HL-60 (cell line): Measurements from ENCODE around the gene SEPTIN2.

Source experiments
- DNase-seq, 2 experiments: peaks; one replicate each; pipeline ENCODE4 v3.0.0-alpha.2; 2010 to 2020; ENCODE audit warnings: low read depth in 1 of 2, low spot score in 1 of 2
- H3K27ac ChIP-seq: fragments of 250-450 bp; sonication (Bioruptor Pico); replicated peaks from 2 replicates; pipeline ENCODE4 v1.5.1; 2020; ENCODE audit warnings: mild to moderate bottlenecking, moderate library complexity
- H3K27me3 ChIP-seq: fragments of 250-450 bp; sonication (Bioruptor Pico); 2 replicates; pipeline ENCODE4 v1.5.1; 2021; ENCODE audit warnings: mild to moderate bottlenecking, moderate library complexity; ENCODE audit not compliant: insufficient read depth, poor library complexity, severe bottlenecking
- H3K4me3 ChIP-seq: replicated peaks from 2 replicates; pipeline ENCODE4 v1.5.1; 2011; ENCODE audit warnings: mild to moderate bottlenecking, control low read depth, low read length; ENCODE audit not compliant: insufficient read depth
- GABPA ChIP-seq: IDR thresholded peaks from 2 replicates; pipeline ENCODE4 v1.6.1; 2012; ENCODE audit warnings: low read depth
- POLR2AphosphoS5 ChIP-seq: IDR thresholded peaks from 2 replicates; pipeline ENCODE4 v1.6.1; 2012; ENCODE audit warnings: low read depth
- SPI1 ChIP-seq: IDR thresholded peaks from 2 replicates; pipeline ENCODE4 v1.6.1; 2012; ENCODE audit warnings: low read depth, mild to moderate bottlenecking, borderline replicate concordance
- TF ChIP-seq, protein P1 (sequence below): IDR thresholded peaks from 2 replicates; pipeline ENCODE4 v1.6.1; 2012; ENCODE audit warnings: low read depth; ENCODE audit not compliant: insufficient replicate concordance
- TF ChIP-seq, protein P2 (sequence below): IDR thresholded peaks from one replicate; pipeline ENCODE4 v1.5.1; 2011; ENCODE audit warnings: low read length, control low read depth, inconsistent platforms; ENCODE audit not compliant: insufficient read depth

SEPTIN2 gene

DNA sequence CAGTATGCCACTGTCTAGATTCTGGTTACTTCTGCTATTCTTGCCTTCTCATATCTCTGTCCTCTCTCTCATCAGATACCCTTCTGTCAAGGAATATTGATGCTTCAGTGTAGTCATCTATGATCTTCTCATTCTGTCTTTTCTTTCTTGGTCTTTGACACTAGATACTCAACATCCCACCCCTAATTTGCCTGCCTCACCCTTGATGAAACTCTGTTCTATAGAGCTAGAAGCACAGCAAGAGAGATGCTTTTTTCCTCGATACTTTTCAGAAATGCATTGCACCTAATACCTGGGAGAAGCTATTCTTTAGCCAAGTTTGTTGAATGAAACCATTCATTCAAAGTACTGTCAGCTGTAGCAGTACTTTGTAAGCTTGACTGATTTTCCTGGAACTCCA lies 9.5 kb downstream of the SEPTIN2 start:
- DNase-seq, result no peak
- Histone ChIP-seq H3K27me3 (no peaks in the 10 kb centered on the region), H3K4me3 (no peak overlapping the region), H3K27ac (no peak overlapping the region)
- TF ChIP-seq GABPA (no peak), SPI1 (no peak), POLR2AphosphoS5 (no peak)
- TF ChIP-seq, protein P1, sequence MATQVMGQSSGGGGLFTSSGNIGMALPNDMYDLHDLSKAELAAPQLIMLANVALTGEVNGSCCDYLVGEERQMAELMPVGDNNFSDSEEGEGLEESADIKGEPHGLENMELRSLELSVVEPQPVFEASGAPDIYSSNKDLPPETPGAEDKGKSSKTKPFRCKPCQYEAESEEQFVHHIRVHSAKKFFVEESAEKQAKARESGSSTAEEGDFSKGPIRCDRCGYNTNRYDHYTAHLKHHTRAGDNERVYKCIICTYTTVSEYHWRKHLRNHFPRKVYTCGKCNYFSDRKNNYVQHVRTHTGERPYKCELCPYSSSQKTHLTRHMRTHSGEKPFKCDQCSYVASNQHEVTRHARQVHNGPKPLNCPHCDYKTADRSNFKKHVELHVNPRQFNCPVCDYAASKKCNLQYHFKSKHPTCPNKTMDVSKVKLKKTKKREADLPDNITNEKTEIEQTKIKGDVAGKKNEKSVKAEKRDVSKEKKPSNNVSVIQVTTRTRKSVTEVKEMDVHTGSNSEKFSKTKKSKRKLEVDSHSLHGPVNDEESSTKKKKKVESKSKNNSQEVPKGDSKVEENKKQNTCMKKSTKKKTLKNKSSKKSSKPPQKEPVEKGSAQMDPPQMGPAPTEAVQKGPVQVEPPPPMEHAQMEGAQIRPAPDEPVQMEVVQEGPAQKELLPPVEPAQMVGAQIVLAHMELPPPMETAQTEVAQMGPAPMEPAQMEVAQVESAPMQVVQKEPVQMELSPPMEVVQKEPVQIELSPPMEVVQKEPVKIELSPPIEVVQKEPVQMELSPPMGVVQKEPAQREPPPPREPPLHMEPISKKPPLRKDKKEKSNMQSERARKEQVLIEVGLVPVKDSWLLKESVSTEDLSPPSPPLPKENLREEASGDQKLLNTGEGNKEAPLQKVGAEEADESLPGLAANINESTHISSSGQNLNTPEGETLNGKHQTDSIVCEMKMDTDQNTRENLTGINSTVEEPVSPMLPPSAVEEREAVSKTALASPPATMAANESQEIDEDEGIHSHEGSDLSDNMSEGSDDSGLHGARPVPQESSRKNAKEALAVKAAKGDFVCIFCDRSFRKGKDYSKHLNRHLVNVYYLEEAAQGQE, result no peak
- TF ChIP-seq, protein P2, sequence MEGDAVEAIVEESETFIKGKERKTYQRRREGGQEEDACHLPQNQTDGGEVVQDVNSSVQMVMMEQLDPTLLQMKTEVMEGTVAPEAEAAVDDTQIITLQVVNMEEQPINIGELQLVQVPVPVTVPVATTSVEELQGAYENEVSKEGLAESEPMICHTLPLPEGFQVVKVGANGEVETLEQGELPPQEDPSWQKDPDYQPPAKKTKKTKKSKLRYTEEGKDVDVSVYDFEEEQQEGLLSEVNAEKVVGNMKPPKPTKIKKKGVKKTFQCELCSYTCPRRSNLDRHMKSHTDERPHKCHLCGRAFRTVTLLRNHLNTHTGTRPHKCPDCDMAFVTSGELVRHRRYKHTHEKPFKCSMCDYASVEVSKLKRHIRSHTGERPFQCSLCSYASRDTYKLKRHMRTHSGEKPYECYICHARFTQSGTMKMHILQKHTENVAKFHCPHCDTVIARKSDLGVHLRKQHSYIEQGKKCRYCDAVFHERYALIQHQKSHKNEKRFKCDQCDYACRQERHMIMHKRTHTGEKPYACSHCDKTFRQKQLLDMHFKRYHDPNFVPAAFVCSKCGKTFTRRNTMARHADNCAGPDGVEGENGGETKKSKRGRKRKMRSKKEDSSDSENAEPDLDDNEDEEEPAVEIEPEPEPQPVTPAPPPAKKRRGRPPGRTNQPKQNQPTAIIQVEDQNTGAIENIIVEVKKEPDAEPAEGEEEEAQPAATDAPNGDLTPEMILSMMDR, result no peak

- no peak for DNase-seq
- H3K27me3 ChIP-seq, result no peaks in the 10 kb centered on the region
- TF ChIP-seq, protein P1, result no peak
- no peak for TF ChIP-seq SPI1
- TF ChIP-seq, protein P2, result no peak
- TF ChIP-seq POLR2AphosphoS5, result no peak
- no peak for TF ChIP-seq GABPA
- H3K27ac ChIP-seq, result no peak overlapping the region
- no peak overlapping the region for H3K4me3 ChIP-seq
Measured at GRCh38 chr2:241329669-241330615, 14.2 kb downstream of the SEPTIN2 start.

DNA sequence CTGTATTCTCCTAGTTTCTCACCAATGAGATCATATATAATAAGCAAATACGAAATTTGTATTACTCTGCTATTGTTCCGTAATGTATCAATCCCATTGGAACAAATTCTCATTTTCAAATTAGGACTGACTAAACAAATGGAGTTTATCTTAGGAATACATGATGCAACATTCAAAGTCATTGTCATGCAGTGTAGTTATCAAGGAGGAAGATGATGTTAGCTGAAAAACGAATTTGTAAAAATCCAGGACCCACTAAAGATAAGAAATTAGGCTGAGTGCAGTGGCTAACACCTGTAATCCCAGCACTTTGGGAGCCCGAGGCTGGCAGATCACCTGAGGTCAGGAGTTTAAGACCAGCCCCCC lies 14.9 kb downstream of the SEPTIN2 start:
- Histone ChIP-seq H3K27ac (no peak overlapping the region), H3K27me3 (no peaks in the 10 kb centered on the region), H3K4me3 (no peak overlapping the region)
- TF ChIP-seq POLR2AphosphoS5 (no peak), SPI1 (no peak), GABPA (no peak)
- TF ChIP-seq, protein P1, result no peak
- TF ChIP-seq, protein P2, result no peak
- DNase-seq, result no peak
